ENCODE results near the gene SIPA1L3.

DNA sequence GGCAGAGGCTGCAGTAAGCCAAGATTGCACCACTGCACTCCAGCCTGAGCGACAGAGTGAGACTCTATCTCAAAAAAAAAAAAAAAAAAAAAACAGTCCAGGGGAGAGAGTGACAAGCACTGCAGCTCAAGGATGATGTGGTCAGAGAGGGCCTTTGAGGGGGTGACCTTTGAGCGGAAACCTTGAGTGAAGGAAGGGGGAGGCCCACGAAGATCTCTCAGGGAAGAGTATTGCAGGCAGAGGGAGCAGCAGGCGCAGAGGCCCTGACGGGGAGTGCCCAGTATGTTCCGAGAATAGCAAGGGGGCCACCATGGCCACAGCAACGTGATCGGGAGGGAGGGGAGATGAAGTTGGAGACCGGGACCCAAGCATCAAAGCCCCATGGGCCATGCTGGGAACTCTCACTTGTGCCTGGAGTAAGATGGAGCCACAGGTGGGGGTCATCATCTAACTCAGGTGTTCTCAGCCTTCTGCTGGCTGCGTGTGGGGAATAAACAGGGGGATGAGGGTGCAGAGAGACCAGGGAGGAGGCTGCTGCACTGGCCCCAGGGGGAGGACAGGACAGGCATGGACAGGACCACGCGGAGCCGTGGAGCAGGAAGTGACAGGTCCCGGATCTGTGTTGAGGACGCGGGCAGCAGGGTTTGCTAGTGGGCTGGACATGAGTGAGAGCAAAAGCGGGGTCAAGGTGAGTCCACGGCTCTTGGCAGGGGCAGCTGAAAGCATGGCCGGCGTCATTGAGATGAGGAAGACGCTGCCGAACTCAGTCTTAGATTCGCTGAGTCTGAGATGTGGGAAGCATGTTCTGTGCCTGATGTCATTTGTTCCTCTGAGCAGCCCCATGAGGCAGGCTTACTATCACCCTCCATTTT lies 256.6 kb downstream of the SIPA1L3 start:
- TF ChIP-seq, protein P1, sequence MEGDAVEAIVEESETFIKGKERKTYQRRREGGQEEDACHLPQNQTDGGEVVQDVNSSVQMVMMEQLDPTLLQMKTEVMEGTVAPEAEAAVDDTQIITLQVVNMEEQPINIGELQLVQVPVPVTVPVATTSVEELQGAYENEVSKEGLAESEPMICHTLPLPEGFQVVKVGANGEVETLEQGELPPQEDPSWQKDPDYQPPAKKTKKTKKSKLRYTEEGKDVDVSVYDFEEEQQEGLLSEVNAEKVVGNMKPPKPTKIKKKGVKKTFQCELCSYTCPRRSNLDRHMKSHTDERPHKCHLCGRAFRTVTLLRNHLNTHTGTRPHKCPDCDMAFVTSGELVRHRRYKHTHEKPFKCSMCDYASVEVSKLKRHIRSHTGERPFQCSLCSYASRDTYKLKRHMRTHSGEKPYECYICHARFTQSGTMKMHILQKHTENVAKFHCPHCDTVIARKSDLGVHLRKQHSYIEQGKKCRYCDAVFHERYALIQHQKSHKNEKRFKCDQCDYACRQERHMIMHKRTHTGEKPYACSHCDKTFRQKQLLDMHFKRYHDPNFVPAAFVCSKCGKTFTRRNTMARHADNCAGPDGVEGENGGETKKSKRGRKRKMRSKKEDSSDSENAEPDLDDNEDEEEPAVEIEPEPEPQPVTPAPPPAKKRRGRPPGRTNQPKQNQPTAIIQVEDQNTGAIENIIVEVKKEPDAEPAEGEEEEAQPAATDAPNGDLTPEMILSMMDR (IDR thresholded peaks at IDR 0.05), result no peak
- TF ChIP-seq POLR2A (IDR thresholded peaks at IDR 0.05), result no peak

Measured in adrenal gland (tissue), 5 donors.